Measurements from ENCODE around the gene ADARB1.

DNA sequence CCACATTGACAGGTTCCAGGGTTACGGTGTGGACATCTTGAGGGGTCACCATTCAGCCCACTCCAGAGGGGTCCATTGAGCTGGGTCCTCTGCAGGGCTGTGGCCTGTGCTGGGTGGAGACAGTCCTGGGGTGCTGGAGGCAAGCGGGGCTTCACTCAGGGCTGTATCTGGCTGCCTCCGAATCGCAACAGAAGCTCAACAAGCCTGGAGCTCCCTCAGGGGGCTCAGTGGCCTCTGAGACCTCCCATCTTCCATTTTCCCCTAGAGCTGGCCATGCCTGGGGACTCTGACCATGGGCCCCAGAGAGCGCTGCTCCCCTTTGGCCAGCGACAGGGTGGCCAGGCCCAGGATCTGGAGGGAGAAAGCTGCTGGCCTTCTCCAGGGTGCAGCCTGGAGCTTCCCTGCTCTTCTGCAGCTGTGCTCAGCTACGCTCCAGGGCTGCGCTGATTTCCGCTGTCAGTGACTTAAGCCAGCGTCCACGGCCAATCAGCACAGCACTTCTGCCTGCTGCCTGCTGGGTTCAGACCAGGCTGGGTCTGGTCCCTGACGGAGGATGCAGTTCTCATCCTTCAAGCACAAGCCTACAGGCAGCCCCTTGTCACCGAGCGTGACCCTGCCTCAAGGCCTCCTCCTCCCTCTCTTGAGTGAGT lies 45.0 kb upstream of the ADARB1 start:
- TF ChIP-seq, protein P1, sequence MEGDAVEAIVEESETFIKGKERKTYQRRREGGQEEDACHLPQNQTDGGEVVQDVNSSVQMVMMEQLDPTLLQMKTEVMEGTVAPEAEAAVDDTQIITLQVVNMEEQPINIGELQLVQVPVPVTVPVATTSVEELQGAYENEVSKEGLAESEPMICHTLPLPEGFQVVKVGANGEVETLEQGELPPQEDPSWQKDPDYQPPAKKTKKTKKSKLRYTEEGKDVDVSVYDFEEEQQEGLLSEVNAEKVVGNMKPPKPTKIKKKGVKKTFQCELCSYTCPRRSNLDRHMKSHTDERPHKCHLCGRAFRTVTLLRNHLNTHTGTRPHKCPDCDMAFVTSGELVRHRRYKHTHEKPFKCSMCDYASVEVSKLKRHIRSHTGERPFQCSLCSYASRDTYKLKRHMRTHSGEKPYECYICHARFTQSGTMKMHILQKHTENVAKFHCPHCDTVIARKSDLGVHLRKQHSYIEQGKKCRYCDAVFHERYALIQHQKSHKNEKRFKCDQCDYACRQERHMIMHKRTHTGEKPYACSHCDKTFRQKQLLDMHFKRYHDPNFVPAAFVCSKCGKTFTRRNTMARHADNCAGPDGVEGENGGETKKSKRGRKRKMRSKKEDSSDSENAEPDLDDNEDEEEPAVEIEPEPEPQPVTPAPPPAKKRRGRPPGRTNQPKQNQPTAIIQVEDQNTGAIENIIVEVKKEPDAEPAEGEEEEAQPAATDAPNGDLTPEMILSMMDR (IDR thresholded peaks at IDR 0.05; ENCODE audit: borderline replicate concordance, extremely low read depth, low read length, poor library complexity, severe bottlenecking): no peak
- no peak for TF ChIP-seq EZH2 (IDR thresholded peaks at IDR 0.05; ENCODE audit: borderline replicate concordance, low read depth, low read length, severe bottlenecking)
